GM12801 (cell line): ENCODE measurements around the gene FMNL3.

Source experiments
- TF ChIP-seq, protein P1 (sequence below): IDR thresholded peaks from one replicate; pipeline ENCODE4 v1.5.1; 2011; ENCODE audit warnings: control low read depth; ENCODE audit not compliant: insufficient read length; ENCODE audit errors: extremely low read depth

FMNL3 gene

GRCh38 chr12:49720214-49720613 lies 13.0 kb upstream of the FMNL3 start:
- TF ChIP-seq, protein P1, sequence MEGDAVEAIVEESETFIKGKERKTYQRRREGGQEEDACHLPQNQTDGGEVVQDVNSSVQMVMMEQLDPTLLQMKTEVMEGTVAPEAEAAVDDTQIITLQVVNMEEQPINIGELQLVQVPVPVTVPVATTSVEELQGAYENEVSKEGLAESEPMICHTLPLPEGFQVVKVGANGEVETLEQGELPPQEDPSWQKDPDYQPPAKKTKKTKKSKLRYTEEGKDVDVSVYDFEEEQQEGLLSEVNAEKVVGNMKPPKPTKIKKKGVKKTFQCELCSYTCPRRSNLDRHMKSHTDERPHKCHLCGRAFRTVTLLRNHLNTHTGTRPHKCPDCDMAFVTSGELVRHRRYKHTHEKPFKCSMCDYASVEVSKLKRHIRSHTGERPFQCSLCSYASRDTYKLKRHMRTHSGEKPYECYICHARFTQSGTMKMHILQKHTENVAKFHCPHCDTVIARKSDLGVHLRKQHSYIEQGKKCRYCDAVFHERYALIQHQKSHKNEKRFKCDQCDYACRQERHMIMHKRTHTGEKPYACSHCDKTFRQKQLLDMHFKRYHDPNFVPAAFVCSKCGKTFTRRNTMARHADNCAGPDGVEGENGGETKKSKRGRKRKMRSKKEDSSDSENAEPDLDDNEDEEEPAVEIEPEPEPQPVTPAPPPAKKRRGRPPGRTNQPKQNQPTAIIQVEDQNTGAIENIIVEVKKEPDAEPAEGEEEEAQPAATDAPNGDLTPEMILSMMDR, result no peak

GRCh38 chr12:49716553-49716952 lies 9.3 kb upstream of the FMNL3 start:
- TF ChIP-seq, protein P1, result no peak

- TF ChIP-seq, protein P1, result no peak
These were observed 1.6 kb upstream of the FMNL3 start for GRCh38 chr12:49708851-49709250.

- TF ChIP-seq, protein P1, result no peak
These were observed 575 bp upstream of the FMNL3 start for GRCh38 chr12:49707812-49708147.

GRCh38 chr12:49706351-49707127 lies 666 bp downstream of the FMNL3 start:
- TF ChIP-seq, protein P1, result no peak

- TF ChIP-seq, protein P1, result no peak
These were observed 1.6 kb downstream of the FMNL3 start for GRCh38 chr12:49705479-49706134.

DNA sequence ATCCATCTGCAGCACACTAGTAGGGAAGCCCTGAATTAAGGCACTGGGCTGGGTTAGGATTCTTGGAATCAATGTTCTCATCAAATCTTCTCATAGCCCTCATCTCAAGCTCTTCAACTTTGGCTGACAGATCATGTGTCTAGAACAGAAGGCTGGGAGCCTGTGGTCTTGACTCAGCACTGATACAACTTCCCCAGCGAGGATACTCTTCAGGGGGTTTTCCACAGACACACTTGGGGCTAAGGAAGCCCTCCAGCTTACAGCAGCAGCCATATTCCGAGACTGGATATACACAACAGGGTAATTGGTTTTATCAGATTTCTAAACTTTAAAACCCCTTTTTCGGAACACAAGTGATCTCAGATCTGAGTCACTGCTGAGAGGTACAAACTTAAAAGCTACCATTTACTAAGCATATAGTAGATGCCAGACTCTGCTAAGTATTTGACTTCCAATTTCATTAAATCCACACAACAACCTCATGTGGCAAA lies 3.5 kb downstream of the FMNL3 start:
- TF ChIP-seq, protein P1, result no peak
